Activated CD8-positive, alpha-beta memory T cell treated with anti-CD3 and anti-CD28 coated beads, Interleukin-2, amount 10 ng/mL, durations not matched to agents 7 days and 5 days (primary cell): ENCODE data around the gene OSGEP. TPM values are rescaled to one million over a fixed set of nuclear protein-coding genes. Genes with fewer than 3 reads are reported as not detected.
A peak's percentile ranks its signal among the peaks of the same experiment; 100 is the strongest.

Experiments used
- ATAC-seq: fragments of 150-1000 bp; cut with Tn5 transposase; one replicate; pipeline ENCODE4 v1.10.0; 2021; ENCODE audit warnings: moderate library complexity
- CTCF ChIA-PET: fragments of 350-600 bp; sonication (Branson Sonifier 250); formaldehyde crosslinking; loops from one replicate; lab custom pipeline; 2021; ENCODE audit warnings: antibody characterized with exemption; lab: Charles Lee
- DNase-seq: peaks from one replicate; pipeline ENCODE4 v3.0.0-alpha.2; 2020
- H3K27ac Mint-ChIP-seq: one replicate; pipeline ENCODE4 v1.8.0; 2021; ENCODE audit warnings: mild to moderate bottlenecking, mixed read lengths
- H3K27me3 Mint-ChIP-seq: one replicate; pipeline ENCODE4 v1.8.0; 2021; ENCODE audit warnings: mixed read lengths
- H3K36me3 Mint-ChIP-seq: one replicate; pipeline ENCODE4 v1.8.0; 2021; ENCODE audit warnings: mild to moderate bottlenecking, mixed read lengths
- H3K4me1 Mint-ChIP-seq: one replicate; pipeline ENCODE4 v1.8.0; 2021; ENCODE audit warnings: mixed read lengths
- H3K4me3 Mint-ChIP-seq: one replicate; pipeline ENCODE4 v1.8.0; 2021; ENCODE audit warnings: mild to moderate bottlenecking, moderate library complexity, mixed read lengths
- H3K9me3 Mint-ChIP-seq: one replicate; pipeline ENCODE4 v1.8.0; 2022; ENCODE audit warnings: low read depth, mixed read lengths
- total RNA-seq, 2 experiments: library from RNA; stranded (reverse); gene quantifications; one replicate each; pipeline ENCODE4 v1.2.3, GENCODE V29; 2021

OSGEP gene
- total RNA-seq, 2 experiments from 2014 or later: 42.8 to 53.0 TPM

GRCh38 chr14:20486684-20487395 is 32.2 kb upstream of the OSGEP start:
- ATAC-seq (no peak), DNase-seq (no peak)
- CTCF ChIA-PET: interaction anchor here (0.7 to 1.9 kb wide), 9 partner anchors 8 to 101 kb away, joined by 3 to 7 read pairs (median 4); partner anchors contain the start of genes APEX1, OSGEP, PIP4P1 and PNP
- H3K4me1 Mint-ChIP-seq: peaks cover 53% of the 10 kb centered on the region
- peak overlapping the region; percentile 27 for H3K27ac Mint-ChIP-seq
- H3K4me3 Mint-ChIP-seq: peak overlapping the region; percentile 8
- peaks cover 1% of the 10 kb centered on the region for H3K36me3 Mint-ChIP-seq
- H3K27me3 Mint-ChIP-seq: no peaks in the 10 kb centered on the region
- no peaks in the 10 kb centered on the region for H3K9me3 Mint-ChIP-seq

- H3K4me3 Mint-ChIP-seq: no peak overlapping the region
- H3K9me3 Mint-ChIP-seq: no peaks in the 10 kb centered on the region
- CTCF ChIA-PET: interaction anchor here (1.6 to 1.7 kb wide), 2 partner anchors 102 to 127 kb away, joined by 3 read pairs; partner anchors contain the start of gene RNASE11
- peaks cover 1% of the 10 kb centered on the region for H3K36me3 Mint-ChIP-seq
- H3K27me3 Mint-ChIP-seq: no peaks in the 10 kb centered on the region
- no peak overlapping the region for H3K27ac Mint-ChIP-seq
- ATAC-seq (no peak), DNase-seq (no peak)
- H3K4me1 Mint-ChIP-seq: peaks cover 44% of the 10 kb centered on the region
Measured at GRCh38 chr14:20485900-20486299, 31.3 kb upstream of the OSGEP start.

GRCh38 chr14:20482382-20482781 is 27.8 kb upstream of the OSGEP start:
- H3K4me1 Mint-ChIP-seq: peaks cover 20% of the 10 kb centered on the region
- CTCF ChIA-PET: no interaction called here
- H3K9me3 Mint-ChIP-seq: no peaks in the 10 kb centered on the region
- ATAC-seq: no peak
- H3K27ac Mint-ChIP-seq: no peak overlapping the region
- no peaks in the 10 kb centered on the region for H3K27me3 Mint-ChIP-seq
- no peak for DNase-seq
- H3K4me3 Mint-ChIP-seq: no peak overlapping the region
- peaks cover 21% of the 10 kb centered on the region for H3K36me3 Mint-ChIP-seq

- no peak for ATAC-seq
- H3K4me1 Mint-ChIP-seq: peaks cover 42% of the 10 kb centered on the region
- H3K27me3 Mint-ChIP-seq: no peaks in the 10 kb centered on the region
- H3K36me3 Mint-ChIP-seq: peaks cover 56% of the 10 kb centered on the region
- CTCF ChIA-PET: interaction anchor here (0.7 to 1.6 kb wide), 4 partner anchors 8 to 65 kb away, joined by 3 read pairs; partner anchors contain the start of gene TEP1
- H3K4me3 Mint-ChIP-seq: no peak overlapping the region
- no peak overlapping the region for H3K27ac Mint-ChIP-seq
- no peaks in the 10 kb centered on the region for H3K9me3 Mint-ChIP-seq
- DNase-seq: no peak
Measured at GRCh38 chr14:20478894-20479293, 24.3 kb upstream of the OSGEP start.

GRCh38 chr14:20477211-20477876 is 22.7 kb upstream of the OSGEP start:
- no peaks in the 10 kb centered on the region for H3K27me3 Mint-ChIP-seq
- H3K4me3 Mint-ChIP-seq: peak overlapping the region; percentile 43
- ATAC-seq (peak; percentile 45), DNase-seq (peak; percentile 56)
- peaks cover 53% of the 10 kb centered on the region for H3K4me1 Mint-ChIP-seq
- H3K27ac Mint-ChIP-seq: peak overlapping the region; percentile 90
- CTCF ChIA-PET: interaction anchor here (1.3 to 2.4 kb wide), 4 partner anchors 10 to 64 kb away, joined by 3 to 7 read pairs (median 4); partner anchors contain the start of gene TEP1
- peaks cover 68% of the 10 kb centered on the region for H3K36me3 Mint-ChIP-seq
- H3K9me3 Mint-ChIP-seq: no peaks in the 10 kb centered on the region

GRCh38 chr14:20476776-20477175 is 22.2 kb upstream of the OSGEP start:
- Mint-ChIP-seq H3K4me1 (peaks cover 59% of the 10 kb centered on the region), H3K4me3 (peak overlapping the region; percentile 43), H3K27ac (peak overlapping the region; percentile 90), H3K36me3 (peaks cover 74% of the 10 kb centered on the region), H3K9me3 (no peaks in the 10 kb centered on the region), H3K27me3 (no peaks in the 10 kb centered on the region)
- ATAC-seq (no peak), DNase-seq (no peak)
- CTCF ChIA-PET: interaction anchor here (1.4 to 2.4 kb wide), 2 partner anchors 11 to 61 kb away, joined by 4 to 7 read pairs; no protein-coding TSS in a partner anchor

- H3K27ac Mint-ChIP-seq: peak overlapping the region; percentile 54
- H3K27me3 Mint-ChIP-seq: no peaks in the 10 kb centered on the region
- no peak for DNase-seq
- ATAC-seq: no peak
- H3K9me3 Mint-ChIP-seq: no peaks in the 10 kb centered on the region
- H3K4me1 Mint-ChIP-seq: peaks cover 74% of the 10 kb centered on the region
- CTCF ChIA-PET: interaction anchor here (0.9 to 1.5 kb wide), 5 partner anchors 9 to 57 kb away, joined by 3 to 4 read pairs (median 3); partner anchors contain the start of gene PIP4P1
- H3K36me3 Mint-ChIP-seq: peaks cover 71% of the 10 kb centered on the region
- H3K4me3 Mint-ChIP-seq: peak overlapping the region; percentile 98
Measured at GRCh38 chr14:20472536-20473169, 18.0 kb upstream of the OSGEP start.

GRCh38 chr14:20470603-20470901 is 15.9 kb upstream of the OSGEP start:
- H3K27me3 Mint-ChIP-seq: no peaks in the 10 kb centered on the region
- H3K4me3 Mint-ChIP-seq: peak overlapping the region; percentile 98
- ATAC-seq (no peak), DNase-seq (no peak)
- CTCF ChIA-PET: interaction anchor here (1.3 to 2.6 kb wide), 5 partner anchors 15 to 211 kb away, joined by 4 to 10 read pairs (median 5); partner anchors contain the start of genes APEX1 and OSGEP
- H3K4me1 Mint-ChIP-seq: peaks cover 53% of the 10 kb centered on the region
- H3K9me3 Mint-ChIP-seq: no peaks in the 10 kb centered on the region
- peaks cover 50% of the 10 kb centered on the region for H3K36me3 Mint-ChIP-seq
- peak overlapping the region; percentile 98 for H3K27ac Mint-ChIP-seq

GRCh38 chr14:20469890-20470602 is 15.4 kb upstream of the OSGEP start:
- ATAC-seq (peak; percentile 26), DNase-seq (peak; percentile 75)
- Mint-ChIP-seq H3K4me3 (peak overlapping the region; percentile 98), H3K27me3 (no peaks in the 10 kb centered on the region), H3K36me3 (peaks cover 45% of the 10 kb centered on the region), H3K4me1 (peaks cover 48% of the 10 kb centered on the region), H3K9me3 (no peaks in the 10 kb centered on the region), H3K27ac (peak overlapping the region; percentile 98)
- CTCF ChIA-PET: interaction anchor here (0.7 to 2.6 kb wide), 9 partner anchors 9 to 212 kb away, joined by 3 to 10 read pairs (median 4); partner anchors contain the start of genes APEX1, OSGEP and PARP2

- Mint-ChIP-seq H3K27me3 (no peaks in the 10 kb centered on the region), H3K27ac (peak within 1 kb of the TSS; percentile 98), H3K4me3 (peak within 1 kb of the TSS; percentile 98), H3K4me1 (peaks cover 41% of the 10 kb centered on the region), H3K9me3 (no peaks in the 10 kb centered on the region), H3K36me3 (peaks cover 38% of the 10 kb centered on the region)
- ATAC-seq (peak; percentile 93), DNase-seq (peak; percentile 94)
- CTCF ChIA-PET: interaction anchor here (0.7 to 2.6 kb wide), 7 partner anchors 9 to 212 kb away, joined by 3 to 10 read pairs (median 4); partner anchors contain the start of gene PARP2
Measured at GRCh38 chr14:20469242-20469889, 14.8 kb upstream of the OSGEP start, which contains the start of gene PNP. Gene PNP (plus strand): TSS chr14:20469406. CDS start chr14:20469525, 119 bp downstream.

GRCh38 chr14:20468764-20469241 is 14.2 kb upstream of the OSGEP start:
- no peaks in the 10 kb centered on the region for H3K27me3 Mint-ChIP-seq
- no peaks in the 10 kb centered on the region for H3K9me3 Mint-ChIP-seq
- H3K36me3 Mint-ChIP-seq: peaks cover 33% of the 10 kb centered on the region
- peaks cover 35% of the 10 kb centered on the region for H3K4me1 Mint-ChIP-seq
- DNase-seq: no peak
- CTCF ChIA-PET: interaction anchor here (1.3 to 2.6 kb wide), 2 partner anchors 53 to 139 kb away, joined by 4 to 10 read pairs; no protein-coding TSS in a partner anchor
- no peak for ATAC-seq
- peak overlapping the region; percentile 98 for H3K4me3 Mint-ChIP-seq
- peak overlapping the region; percentile 98 for H3K27ac Mint-ChIP-seq
